TTC549 (cell line): Measurements from ENCODE around the gene KIR2DL1.
"Not testable (repeated sequence)": the region's sequence is repeated elsewhere in the genome, so short reads cannot be mapped to it uniquely, and the experiment has no call there.

Source experiments
- FAIRE-seq: peaks from 2 replicates; lab custom pipeline; 2012; peaks lifted over from hg19 to GRCh38; lab: Jason Lieb, UNC

KIR2DL1 gene

DNA sequence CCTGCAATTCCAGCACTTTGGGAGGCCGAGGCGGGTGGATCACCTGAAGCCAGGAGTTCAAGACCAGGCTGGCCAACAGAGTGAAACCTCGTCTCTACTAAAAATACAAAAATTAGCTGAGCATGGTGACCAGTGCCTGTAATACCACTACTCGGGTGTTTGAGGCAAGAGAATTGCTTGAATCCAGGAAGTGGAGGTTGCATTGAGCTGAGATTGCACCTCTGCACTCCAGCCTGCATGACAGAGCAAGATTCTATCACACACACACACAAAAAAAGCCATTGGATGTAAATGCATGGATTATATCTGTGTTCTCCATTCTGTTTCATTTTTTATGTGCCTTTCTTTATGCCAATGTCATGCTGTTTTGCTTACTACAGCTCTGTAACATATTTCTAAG, 54.8 kb downstream of the KIR2DL1 start:
- FAIRE-seq: not testable (repeated sequence)

DNA sequence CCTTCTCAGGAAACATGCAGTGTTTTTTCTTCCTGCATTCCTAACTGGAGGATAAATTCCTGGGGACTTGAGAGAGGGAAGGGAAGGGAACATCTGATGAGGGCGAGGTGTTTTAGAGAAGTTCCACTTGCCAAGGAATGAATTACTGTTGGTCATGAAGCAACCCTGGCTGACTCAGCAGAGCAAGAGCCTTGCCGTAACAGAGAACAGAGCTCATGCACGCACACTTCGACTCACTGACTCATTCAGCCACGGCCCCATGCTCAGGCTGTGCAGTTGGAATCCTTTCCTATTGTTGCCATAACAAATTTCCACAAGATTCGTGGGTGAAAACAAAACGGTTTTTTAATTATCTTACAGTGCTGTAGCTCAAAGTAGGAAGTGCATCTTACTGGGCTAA, 55.7 kb downstream of the KIR2DL1 start:
- FAIRE-seq: not testable (repeated sequence)

DNA sequence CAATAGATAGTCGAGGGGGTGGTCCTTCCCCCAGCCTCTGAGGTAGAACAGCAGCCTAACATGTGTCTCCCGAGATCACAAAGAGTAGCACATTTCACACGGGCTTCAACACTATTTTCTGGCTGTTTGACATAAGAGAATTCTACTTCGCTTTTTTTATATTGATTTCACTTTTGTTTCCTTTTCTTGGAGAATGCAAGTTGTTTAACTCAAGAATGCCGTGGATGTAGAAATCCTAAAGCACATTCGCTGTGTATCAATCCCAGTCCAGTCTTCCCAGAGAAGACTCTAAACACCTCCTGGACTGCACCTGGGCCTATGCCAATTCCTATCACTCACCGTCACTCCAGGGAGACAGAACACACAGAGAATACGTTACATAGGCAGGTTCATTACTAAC, 58.5 kb downstream of the KIR2DL1 start:
- not testable (repeated sequence) for FAIRE-seq

DNA sequence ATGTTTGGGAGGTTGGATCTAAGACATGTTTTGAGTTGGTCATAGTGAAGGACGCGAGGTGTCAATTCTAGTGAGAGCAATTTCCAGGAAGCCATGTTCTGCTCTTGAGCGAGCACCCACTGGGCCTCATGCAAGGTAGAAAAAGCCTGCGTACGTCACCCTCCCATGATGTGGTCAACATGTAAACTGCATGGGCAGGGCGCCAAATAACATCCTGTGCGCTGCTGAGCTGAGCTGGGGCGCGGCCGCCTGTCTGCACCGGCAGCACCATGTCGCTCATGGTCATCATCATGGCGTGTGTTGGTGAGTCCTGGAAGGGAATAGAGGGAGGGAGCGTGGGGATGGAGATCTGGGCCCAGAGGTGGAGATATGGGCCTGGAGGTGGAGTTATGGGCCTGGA, 62.9 kb downstream of the KIR2DL1 start, which contains the start of gene KIR2DS4:
Gene KIR2DS4, plus strand, starts transcription at position 181 of the 400 bp plus-strand sequence.
- FAIRE-seq: not testable (repeated sequence)
